Measurements from ENCODE around the gene ERN2. TPM values are rescaled to one million over a fixed set of nuclear protein-coding genes. Genes with fewer than 3 reads are reported as not detected.

Gene ERN2
- total and polyA plus RNA-seq, 2 donors (not counting 1 experiment from before 2014, with no cell fraction given) = 0.83 TPM; not detected in 1

GRCh38 chr16:23701045-23701444 lies 12.0 kb downstream of the ERN2 start:
- Histone ChIP-seq H3K9me3 (ENCODE audit: control insufficient read depth, insufficient read depth, low read depth, low read length) (no peaks in the 10 kb centered on the region), H3K27ac (ENCODE audit: insufficient read depth, low read length) (no peak overlapping the region), H3K79me2 (ENCODE audit: control insufficient read depth, insufficient read depth, low read length) (no peaks in the 10 kb centered on the region), H3K4me1 (ENCODE audit: control insufficient read depth, extremely low read depth, insufficient read depth, low read length) (no peaks in the 10 kb centered on the region), H3K4me3 (replicated peaks in 1 of 4; ENCODE audit: control extremely low read depth in 1 of 4, insufficient read depth in 1 of 4, low read depth in 3 of 4, low read length in 4 of 4) (no peak overlapping the region), H3K4me2 (ENCODE audit: extremely low read depth, insufficient read depth, low read length) (no peak overlapping the region), H2AFZ (ENCODE audit: low read length) (no peak overlapping the region), H3K36me3 (ENCODE audit: control insufficient read depth, insufficient read depth, low read length) (no peaks in the 10 kb centered on the region), H4K20me1 (ENCODE audit: control insufficient read depth, extremely low read depth, insufficient read depth, low read length) (no peaks in the 10 kb centered on the region), H3K27me3 (ENCODE audit: control insufficient read depth, insufficient read depth, low read length) (no peaks in the 10 kb centered on the region), H3K9ac (ENCODE audit: insufficient read depth, low read length) (no peak overlapping the region)
- no peak for TF ChIP-seq EZH2 (IDR thresholded peaks at IDR 0.05; ENCODE audit: low read length, missing control alignments)
- no peak for TF ChIP-seq CTCF (conservative IDR thresholded peaks at IDR 0.05 in 1 of 2, IDR thresholded peaks at IDR 0.05 in 1 of 2; ENCODE audit: low read depth in 1 of 2, low read length in 2 of 2)
- DNase-seq (ENCODE audit: low read depth in 2 of 2) = no peak

GRCh38 chr16:23700509-23700908 lies 12.5 kb downstream of the ERN2 start:
- H2AFZ ChIP-seq (ENCODE audit: low read length) = no peak overlapping the region
- no peaks in the 10 kb centered on the region for H3K9me3 ChIP-seq (ENCODE audit: control insufficient read depth, insufficient read depth, low read depth, low read length)
- H3K36me3 ChIP-seq (ENCODE audit: control insufficient read depth, insufficient read depth, low read length) = no peaks in the 10 kb centered on the region
- H3K4me1 ChIP-seq (ENCODE audit: control insufficient read depth, extremely low read depth, insufficient read depth, low read length) = no peaks in the 10 kb centered on the region
- H4K20me1 ChIP-seq (ENCODE audit: control insufficient read depth, extremely low read depth, insufficient read depth, low read length) = no peaks in the 10 kb centered on the region
- H3K27me3 ChIP-seq (ENCODE audit: control insufficient read depth, insufficient read depth, low read length) = no peaks in the 10 kb centered on the region
- H3K9ac ChIP-seq (ENCODE audit: insufficient read depth, low read length) = no peak overlapping the region
- H3K4me2 ChIP-seq (ENCODE audit: extremely low read depth, insufficient read depth, low read length) = no peak overlapping the region
- DNase-seq (ENCODE audit: low read depth in 2 of 2) = no peak
- H3K27ac ChIP-seq (ENCODE audit: insufficient read depth, low read length) = no peak overlapping the region
- no peaks in the 10 kb centered on the region for H3K79me2 ChIP-seq (ENCODE audit: control insufficient read depth, insufficient read depth, low read length)
- H3K4me3 ChIP-seq (replicated peaks in 1 of 4; ENCODE audit: control extremely low read depth in 1 of 4, insufficient read depth in 1 of 4, low read depth in 3 of 4, low read length in 4 of 4) = no peak overlapping the region
- TF ChIP-seq CTCF (conservative IDR thresholded peaks at IDR 0.05 in 1 of 2, IDR thresholded peaks at IDR 0.05 in 1 of 2; ENCODE audit: low read depth in 1 of 2, low read length in 2 of 2) (no peak), EZH2 (IDR thresholded peaks at IDR 0.05; ENCODE audit: low read length, missing control alignments) (no peak)

GRCh38 chr16:23700093-23700492 lies 12.9 kb downstream of the ERN2 start:
- Histone ChIP-seq H3K79me2 (ENCODE audit: control insufficient read depth, insufficient read depth, low read length) (no peaks in the 10 kb centered on the region), H3K27ac (ENCODE audit: insufficient read depth, low read length) (no peak overlapping the region), H3K36me3 (ENCODE audit: control insufficient read depth, insufficient read depth, low read length) (no peaks in the 10 kb centered on the region), H3K4me3 (replicated peaks in 1 of 4; ENCODE audit: control extremely low read depth in 1 of 4, insufficient read depth in 1 of 4, low read depth in 3 of 4, low read length in 4 of 4) (no peak overlapping the region), H3K9ac (ENCODE audit: insufficient read depth, low read length) (no peak overlapping the region), H3K27me3 (ENCODE audit: control insufficient read depth, insufficient read depth, low read length) (no peaks in the 10 kb centered on the region), H3K4me2 (ENCODE audit: extremely low read depth, insufficient read depth, low read length) (no peak overlapping the region), H4K20me1 (ENCODE audit: control insufficient read depth, extremely low read depth, insufficient read depth, low read length) (no peaks in the 10 kb centered on the region), H2AFZ (ENCODE audit: low read length) (no peak overlapping the region), H3K4me1 (ENCODE audit: control insufficient read depth, extremely low read depth, insufficient read depth, low read length) (no peaks in the 10 kb centered on the region), H3K9me3 (ENCODE audit: control insufficient read depth, insufficient read depth, low read depth, low read length) (no peaks in the 10 kb centered on the region)
- TF ChIP-seq CTCF (conservative IDR thresholded peaks at IDR 0.05 in 1 of 2, IDR thresholded peaks at IDR 0.05 in 1 of 2; ENCODE audit: low read depth in 1 of 2, low read length in 2 of 2) = no peak
- no peak for TF ChIP-seq EZH2 (IDR thresholded peaks at IDR 0.05; ENCODE audit: low read length, missing control alignments)
- DNase-seq (ENCODE audit: low read depth in 2 of 2) = no peak

All from fibroblast of lung (primary cell).